ENCODE data around the gene SLC25A39. TPM values are rescaled to one million over a fixed set of nuclear protein-coding genes. Genes with fewer than 3 reads are reported as not detected.
A peak's percentile ranks its signal among the peaks of the same experiment; 100 is the strongest.

Gene SLC25A39
- total and polyA plus RNA-seq, 2 of the 13 experiments (the other 11 are each of a cell fraction or from before 2014, with no cell fraction given) = 144 to 151 TPM

GRCh38 chr17:44350733-44351226 is 26.2 kb upstream of the SLC25A39 start (continued):
- TF ChIP-seq ZBTB40 (IDR thresholded peaks at IDR 0.05) = no peak
- TF ChIP-seq ZBTB40 (CRISPR knock-in tag; IDR thresholded peaks at IDR 0.05) = no peak
- peak; percentile 89 for TF ChIP-seq STAG1 (CRISPR knock-in tag; IDR thresholded peaks at IDR 0.05)
- TF ChIP-seq ZNF549 (CRISPR knock-in tag; IDR thresholded peaks at IDR 0.05) = no peak
- no peak for TF ChIP-seq ZMAT5 (CRISPR knock-in tag; IDR thresholded peaks at IDR 0.05; ENCODE audit: borderline replicate concordance, low read depth)
- TF ChIP-seq ZNF644 (CRISPR knock-in tag; IDR thresholded peaks at IDR 0.05; ENCODE audit: low read depth) = no peak
- TF ChIP-seq PHF8 (CRISPR knock-in tag; IDR thresholded peaks at IDR 0.05) = no peak
- no peak for TF ChIP-seq ZNF335 (CRISPR knock-in tag; IDR thresholded peaks at IDR 0.05)
- TF ChIP-seq HNF4G (IDR thresholded peaks at IDR 0.05; ENCODE audit: borderline replicate concordance, low read depth, low read length) = no peak
- no peak for TF ChIP-seq HNF4G (CRISPR knock-in tag; IDR thresholded peaks at IDR 0.05; ENCODE audit: borderline replicate concordance, low read depth)
- peak; percentile 55; the same call in 1 of the 2 replicates for TF ChIP-seq ZNF205 (CRISPR knock-in tag; IDR thresholded peaks at IDR 0.05)
- no peak for TF ChIP-seq WIZ (CRISPR knock-in tag; IDR thresholded peaks at IDR 0.05)
- no peak for TF ChIP-seq PRDM15 (CRISPR knock-in tag; IDR thresholded peaks at IDR 0.05)
- TF ChIP-seq ZNF839 (CRISPR knock-in tag; IDR thresholded peaks at IDR 0.05; ENCODE audit: borderline replicate concordance) = no peak
- TF ChIP-seq CBX2 (IDR thresholded peaks at IDR 0.05; ENCODE audit: low read depth, low read length) = no peak
- no peak for TF ChIP-seq CBX2 (CRISPR knock-in tag; IDR thresholded peaks at IDR 0.05; ENCODE audit: low read depth)
- no peak for TF ChIP-seq JUNB (CRISPR knock-in tag; IDR thresholded peaks at IDR 0.05; ENCODE audit: borderline replicate concordance)
